ENCODE measurements around the gene TK2.
"Not testable (repeated sequence)": the region's sequence is repeated elsewhere in the genome, so short reads cannot be mapped to it uniquely, and the experiment has no call there.

Gene TK2

GRCh38 chr16:66549284-66550131 is at the start of gene TK2:
Gene TK2, minus strand, starts transcription at chr16:66550122. Its CDS starts 61 bp downstream, at chr16:66550061.
- FAIRE-seq, result no peak

GRCh38 chr16:66598111-66598510 is 48.2 kb upstream of the TK2 start:
- no peak for FAIRE-seq

- FAIRE-seq, result no peak
Measured at GRCh38 chr16:66596986-66597848, 47.3 kb upstream of the TK2 start.

GRCh38 chr16:66596559-66596958 is 46.6 kb upstream of the TK2 start:
- FAIRE-seq, result not testable (repeated sequence)

GRCh38 chr16:66594739-66595138 is 44.8 kb upstream of the TK2 start:
- FAIRE-seq, result no peak

- FAIRE-seq, result no peak
Measured at GRCh38 chr16:66592814-66593213, 42.9 kb upstream of the TK2 start.

DNA sequence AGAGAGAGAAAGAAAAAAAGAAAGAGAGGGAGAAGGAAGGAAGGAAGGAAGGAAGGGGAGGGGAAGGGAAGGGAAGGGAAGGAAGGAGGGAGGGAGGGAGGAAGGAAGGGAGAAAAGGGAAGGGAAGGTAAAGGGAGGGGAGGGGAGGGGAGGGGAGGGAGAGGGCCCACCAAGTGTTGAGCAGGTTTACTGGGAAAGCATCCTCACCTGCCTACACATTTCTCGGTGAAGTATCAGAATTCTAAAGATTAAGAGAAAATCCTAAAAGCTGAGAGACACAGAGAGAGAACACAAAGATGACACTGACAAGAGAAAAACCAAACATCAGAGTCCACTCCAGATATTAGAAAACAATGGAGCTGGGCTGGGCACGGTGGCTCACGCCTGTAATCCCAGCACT is 42.3 kb upstream of the TK2 start:
- FAIRE-seq, result no peak

DNA sequence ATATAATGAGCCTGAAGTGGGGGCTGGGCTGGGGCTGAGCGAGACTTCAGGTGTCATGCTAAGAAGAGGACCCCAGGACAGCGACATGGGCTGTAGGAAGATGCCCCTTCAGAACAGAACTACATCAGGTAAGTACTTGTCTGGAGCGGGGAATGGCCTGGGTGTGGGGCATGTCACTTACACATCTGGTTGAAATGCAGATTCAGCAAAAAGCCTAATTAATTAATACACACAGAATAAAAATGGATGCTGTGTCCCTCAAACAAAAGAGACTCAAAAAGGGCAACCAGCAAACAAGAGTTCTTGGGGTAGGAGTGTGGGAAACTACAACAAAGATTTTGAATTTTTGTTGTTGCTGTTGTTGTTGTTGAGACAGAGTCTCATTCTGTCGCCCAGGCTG is 41.1 kb upstream of the TK2 start:
- FAIRE-seq, result no peak

GRCh38 chr16:66590322-66590721 is 40.4 kb upstream of the TK2 start:
- no peak for FAIRE-seq

GRCh38 chr16:66588981-66589713 is 39.2 kb upstream of the TK2 start:
- FAIRE-seq, result no peak

- FAIRE-seq, result no peak
Measured at GRCh38 chr16:66587881-66588600, 38.1 kb upstream of the TK2 start.

DNA sequence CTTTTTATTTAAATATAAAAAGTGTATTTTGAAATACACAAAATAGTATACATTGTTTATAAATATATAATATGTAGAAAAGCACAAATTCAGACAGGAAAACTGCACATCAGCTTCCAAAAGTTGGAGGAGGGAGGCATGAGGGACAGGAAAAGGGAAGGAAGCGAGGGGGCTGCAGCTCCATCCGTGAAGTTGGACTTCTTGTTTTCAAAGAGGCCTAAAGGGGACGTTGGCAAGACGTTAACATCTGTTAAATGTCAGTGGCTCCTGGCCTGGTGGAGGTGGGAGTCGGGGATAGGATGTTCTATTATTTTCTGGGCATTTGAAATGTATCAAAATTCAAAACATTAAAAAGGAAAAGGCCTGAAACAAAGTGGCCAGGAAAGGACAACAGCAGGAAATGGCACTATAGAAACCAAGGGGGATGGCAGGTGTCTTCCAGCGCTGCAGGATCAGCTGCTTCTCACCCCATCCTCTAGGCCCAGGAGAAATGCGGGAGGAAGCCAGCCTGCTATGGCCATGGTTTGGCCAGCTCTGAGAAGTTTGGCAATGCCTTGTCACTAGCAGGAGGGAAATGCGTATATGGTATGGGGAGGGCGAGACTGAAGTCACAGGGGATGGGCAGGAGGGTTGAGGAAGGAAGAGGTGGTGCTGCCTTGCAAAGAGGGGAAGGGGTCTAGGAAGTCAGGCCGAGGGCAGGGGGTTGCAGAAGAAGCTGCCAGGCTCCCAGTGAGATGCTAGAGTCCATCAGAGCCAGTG is 35.7 kb upstream of the TK2 start:
- no peak for FAIRE-seq

DNA sequence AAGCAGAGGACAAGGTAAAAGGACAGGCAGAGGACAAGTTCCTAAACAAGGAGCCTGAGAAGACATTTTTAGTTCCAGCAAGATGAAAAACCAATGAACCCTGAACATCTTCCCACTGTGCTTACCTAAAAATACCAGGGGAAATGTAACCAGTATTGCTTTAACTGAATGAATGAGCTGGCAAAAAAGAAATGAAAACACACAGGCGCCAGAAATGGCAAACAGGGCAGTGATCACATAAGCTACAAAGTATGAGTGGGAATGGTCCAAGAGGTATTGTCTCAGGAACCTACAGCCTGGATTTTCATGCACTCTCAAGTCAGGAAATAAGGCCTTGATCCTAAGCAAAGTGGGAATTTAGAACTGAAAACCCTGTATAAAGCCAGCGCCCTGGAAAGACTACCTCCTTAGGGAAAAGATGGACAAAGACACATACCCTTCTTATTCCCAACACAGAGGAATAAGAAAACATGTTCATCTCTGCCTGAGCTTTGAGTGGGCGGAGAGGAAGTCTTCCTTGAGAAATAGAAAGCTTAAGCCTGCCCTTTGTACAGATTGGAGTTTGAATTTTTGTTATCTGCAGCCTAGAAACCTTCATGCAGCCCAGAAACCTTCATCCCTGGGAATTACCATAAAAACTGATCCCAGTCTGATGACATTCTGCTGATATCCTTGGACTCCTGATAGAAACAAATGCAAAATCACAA is 31.5 kb upstream of the TK2 start:
- no peak for FAIRE-seq

DNA sequence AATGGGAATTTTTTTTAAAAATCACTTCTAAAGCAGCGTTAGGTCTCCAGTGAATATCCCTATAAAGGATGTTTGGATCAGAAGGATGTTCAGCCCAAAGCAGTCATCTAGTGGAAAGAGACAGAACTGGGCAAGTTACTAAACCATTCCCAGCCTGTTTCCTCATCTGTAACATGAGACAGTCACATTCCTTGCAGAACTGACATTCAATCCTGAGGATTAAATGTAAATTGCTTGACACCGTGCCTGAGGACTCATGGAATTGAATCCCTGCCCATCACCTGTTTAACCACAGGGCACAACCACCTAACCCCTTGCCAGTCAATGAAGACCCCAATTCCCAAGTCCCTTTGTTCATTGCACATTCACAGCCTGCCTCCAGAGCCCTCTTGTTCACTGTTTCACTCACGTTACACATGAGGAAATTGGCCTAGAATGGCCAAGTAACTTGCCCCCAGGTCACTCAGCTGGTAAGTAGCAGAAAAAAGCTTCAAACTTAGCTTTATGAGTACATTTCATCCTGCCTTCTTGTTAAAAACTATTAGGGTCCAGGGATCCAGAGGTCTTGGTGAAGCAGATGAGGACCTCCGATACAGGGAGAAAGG is 30.8 kb upstream of the TK2 start:
- no peak for FAIRE-seq

DNA sequence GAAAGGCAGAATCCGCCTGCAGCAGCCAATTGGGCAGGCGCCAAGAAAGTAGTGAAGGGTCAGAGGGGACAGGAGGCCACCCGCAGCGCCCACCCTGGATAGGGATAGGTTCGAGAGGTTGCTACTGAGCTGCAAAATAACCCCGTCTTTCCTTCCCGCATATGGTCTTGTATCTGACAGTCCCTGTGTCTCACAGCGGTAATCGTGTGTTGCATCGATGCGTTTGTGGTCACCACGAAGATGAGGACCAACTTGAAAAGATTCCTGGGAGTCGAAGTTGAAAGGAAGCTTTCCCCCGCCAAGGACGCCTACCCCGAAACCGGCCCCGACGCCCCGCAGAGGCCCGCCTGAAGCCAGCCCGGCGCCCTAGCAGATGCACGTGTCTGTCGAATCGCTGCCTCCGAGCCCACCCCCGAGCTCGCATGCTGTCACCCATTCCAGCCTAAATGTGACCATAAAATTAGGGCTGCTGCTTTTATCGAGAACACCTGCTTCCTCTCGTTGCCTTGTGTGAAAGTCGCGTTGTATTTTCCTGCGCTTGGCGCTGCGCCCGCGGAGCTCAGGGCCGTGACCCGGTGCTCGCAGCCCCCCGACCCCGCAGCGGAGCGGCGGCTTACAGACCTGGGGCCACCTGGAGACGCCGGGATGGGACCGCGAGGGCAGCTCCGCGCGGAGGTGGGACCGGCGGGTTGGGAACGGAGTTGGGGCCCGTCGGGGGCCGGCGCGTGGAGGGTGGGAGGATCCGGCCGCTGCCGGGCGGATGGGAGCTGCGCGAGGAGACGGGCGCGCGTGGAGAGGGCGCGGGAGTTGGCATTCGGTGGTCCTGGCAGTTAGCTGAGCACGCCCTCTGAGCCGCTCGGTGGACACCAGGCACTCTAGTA is 29.0 kb upstream of the TK2 start, which contains the start of gene CMTM2:
TSS of gene CMTM2 (plus strand) at position 813 of the 881 bp plus-strand sequence. CDS start 145 bp downstream, outside the sequence.
- no peak for FAIRE-seq

DNA sequence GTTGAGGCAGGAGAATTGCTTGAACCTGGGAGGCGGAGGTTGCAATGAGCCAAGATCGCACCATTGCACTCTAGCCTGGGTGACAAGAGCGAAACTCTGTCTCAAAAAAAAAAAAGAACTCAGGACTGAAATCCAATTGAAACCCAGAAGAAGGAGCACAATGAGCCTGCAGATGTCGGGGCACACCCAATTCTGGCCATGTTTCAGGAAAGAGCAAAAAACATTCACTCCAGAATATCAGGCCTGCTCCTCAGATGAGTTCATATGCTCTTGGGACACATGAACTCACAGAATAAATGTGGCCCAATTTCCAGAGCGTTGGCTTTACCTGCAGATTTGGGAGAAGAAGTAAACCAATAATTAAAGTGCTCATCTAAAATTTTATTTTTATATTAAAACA is 26.4 kb upstream of the TK2 start:
- FAIRE-seq, result no peak

- no peak for FAIRE-seq
Measured at GRCh38 chr16:66575060-66575459, 25.1 kb upstream of the TK2 start.

GRCh38 chr16:66574531-66574930 is 24.6 kb upstream of the TK2 start:
- no peak for FAIRE-seq

GRCh38 chr16:66574081-66574480 is 24.2 kb upstream of the TK2 start:
- FAIRE-seq, result no peak
